SKM-1 (cell line): Measurements from ENCODE around the gene ANG.
A peak's percentile ranks its signal among the peaks of the same experiment; 100 is the strongest.

Experiments
- DNase-seq: peaks from one replicate; lab custom pipeline; 2025; ENCODE audit not compliant: unreplicated experiment; lab: John Stamatoyannopoulos, UW

ANG gene

GRCh38 chr14:20675669-20676068 is 12.9 kb upstream of the ANG start:
- DNase-seq, result no peak

GRCh38 chr14:20676072-20676471 is 12.5 kb upstream of the ANG start:
- no peak for DNase-seq

- no peak for DNase-seq
Measured at GRCh38 chr14:20679907-20680306, 8.7 kb upstream of the ANG start.

GRCh38 chr14:20680363-20680762 is 8.2 kb upstream of the ANG start:
- no peak for DNase-seq

GRCh38 chr14:20680843-20681347 is 7.7 kb upstream of the ANG start:
- no peak for DNase-seq

- peak; percentile 36 for DNase-seq
Measured at GRCh38 chr14:20681348-20682126, 7.0 kb upstream of the ANG start.

- no peak for DNase-seq
Measured at GRCh38 chr14:20682127-20682434, 6.5 kb upstream of the ANG start.

GRCh38 chr14:20682435-20683124 is 6.0 kb upstream of the ANG start:
- peak; percentile 8 for DNase-seq

- DNase-seq, result peak; percentile 56
Measured at GRCh38 chr14:20683125-20683890, 5.3 kb upstream of the ANG start.

GRCh38 chr14:20683891-20684661 is 4.5 kb upstream of the ANG start, which contains the start of gene RNASE4:
RNASE4 (plus strand) TSS chr14:20684560; CDS start chr14:20699372, 14,812 bp downstream.
- DNase-seq, result peak; percentile 59

GRCh38 chr14:20684662-20685456 is 3.7 kb upstream of the ANG start:
- DNase-seq, result no peak

GRCh38 chr14:20686386-20687143 is 2.0 kb upstream of the ANG start:
- no peak for DNase-seq

GRCh38 chr14:20687362-20688166 is 1.0 kb upstream of the ANG start:
- DNase-seq, result no peak

GRCh38 chr14:20690848-20691640 is 2.5 kb downstream of the ANG start:
- peak; percentile 37 for DNase-seq

- DNase-seq, result no peak
Measured at GRCh38 chr14:20692116-20692751, 3.7 kb downstream of the ANG start.

- no peak for DNase-seq
Measured at GRCh38 chr14:20696764-20697163, 8.2 kb downstream of the ANG start.
